HepG2 (cell line): ENCODE measurements around the gene SUSD6. TPM values are rescaled to one million over a fixed set of nuclear protein-coding genes. Genes with fewer than 3 reads are reported as not detected.

Source experiments
- ATAC-seq: fragments of 200-7000 bp; cut with Tn5 transposase; 3 replicates; pipeline ENCODE4 v1.9.1; 2020; ENCODE audit warnings: mild to moderate bottlenecking, moderate library complexity
- BruUV-seq: library from RNA; stranded (reverse); fragments of 400-500 nt; replicated peaks from 2 replicates; lab custom pipeline; 2021; lab: Mats Ljungman, UMichigan
- CTCF ChIA-PET: fragments of 300-600 bp; formaldehyde crosslinking; extraction: SDS; loops from one replicate; lab custom pipeline; 2021; ENCODE audit warnings: low total read pairs, inconsistent platforms, low intra/inter-chr PET ratio; lab: Yijun Ruan, JAX
- POLR2A ChIA-PET: fragments of 350-600 bp; sonication (Branson Sonifier 250); formaldehyde crosslinking; loops from one replicate; lab custom pipeline; 2020; ENCODE audit warnings: antibody characterized with exemption, inconsistent platforms; lab: Yijun Ruan, JAX
- DNase-seq: peaks from one replicate; pipeline ENCODE4 v3.0.0-alpha.2; 2015; ENCODE audit warnings: low spot score
- FAIRE-seq: peaks from 3 replicates; lab custom pipeline; 2011; peaks lifted over from hg19 to GRCh38; lab: Jason Lieb, UNC
- H2AFZ ChIP-seq: one replicate; pipeline ENCODE4 v1.6.1; 2011; ENCODE audit warnings: low read length, inconsistent platforms
- H3K27ac ChIP-seq: fragments of 300-600 bp; 3 replicates; pipeline ENCODE4 v1.8.0; 2011; ENCODE audit warnings: mixed run types, mild to moderate bottlenecking, mixed read lengths, low read length, inconsistent platforms; ENCODE audit not compliant: insufficient read depth; ENCODE audit errors: extremely low read length
- H3K27me3 ChIP-seq, 2 experiments: fragments of 200-600 bp in 1 of 2; 2 replicates in 1 of 2; 3 replicates in 1 of 2; pipeline versions ENCODE4 v1.6.0 to v1.8.0; 2011; ENCODE audit warnings: low read length in 2 of 2, mild to moderate bottlenecking in 2 of 2, moderate library complexity in 2 of 2, inconsistent platforms in 1 of 2; ENCODE audit not compliant: insufficient read depth in 2 of 2, control insufficient read depth in 1 of 2
- H3K36me3 ChIP-seq, 2 experiments: fragments of 200-600 bp in 1 of 2; replicated peaks in 1 of 2; 2 replicates in 1 of 2; 3 replicates in 1 of 2; pipeline versions ENCODE4 v1.5.1 to v1.8.0; 2011; ENCODE audit warnings: low read length in 2 of 2, inconsistent platforms in 1 of 2; ENCODE audit not compliant: insufficient read depth in 2 of 2, control insufficient read depth in 1 of 2
- H3K4me1 ChIP-seq: 2 replicates; pipeline ENCODE4 v1.5.1; 2012; ENCODE audit warnings: low read length, inconsistent platforms; ENCODE audit not compliant: insufficient read depth
- H3K4me2 ChIP-seq: 2 replicates; pipeline ENCODE4 v1.6.0; 2011; ENCODE audit warnings: low read depth, low read length, inconsistent platforms
- H3K4me3 ChIP-seq, 3 experiments: fragments of 200-600 bp in 1 of 3; sonication (generic), shearing (Covaris generic) in 1 of 3; replicated peaks in 1 of 3; 2 replicates each; pipeline ENCODE4 v1.5.1; 2011 to 2016; ENCODE audit warnings: low read length in 3 of 3, inconsistent platforms in 2 of 3, low read depth in 2 of 3, mild to moderate bottlenecking in 2 of 3, control low read depth in 1 of 3, mixed read lengths in 1 of 3; ENCODE audit not compliant: insufficient read depth in 1 of 3
- H3K79me2 ChIP-seq: one replicate; pipeline ENCODE4 v1.6.1; 2011; ENCODE audit warnings: low read length, inconsistent platforms; ENCODE audit not compliant: insufficient read depth
- H3K9ac ChIP-seq: 2 replicates; pipeline ENCODE4 v1.6.0; 2011; ENCODE audit warnings: mild to moderate bottlenecking, low read depth, low read length, inconsistent platforms; ENCODE audit not compliant: insufficient read depth
- H3K9me3 ChIP-seq: 2 replicates; pipeline ENCODE4 v1.5.1; 2012; ENCODE audit warnings: mild to moderate bottlenecking, low read length
- H4K20me1 ChIP-seq: 2 replicates; pipeline ENCODE4 v1.6.0; 2011; ENCODE audit warnings: inconsistent platforms, mild to moderate bottlenecking, low read length, moderate library complexity; ENCODE audit not compliant: insufficient read depth
- MLX ChIP-seq: IDR thresholded peaks from 2 replicates; pipeline ENCODE4 v1.6.1; 2016
- STAT6 ChIP-seq: sonication (generic); formaldehyde crosslinking; IDR thresholded peaks from 2 replicates; pipeline ENCODE4 v1.4.0; 2020; ENCODE audit warnings: missing genetic modification reagents, mild to moderate bottlenecking, borderline replicate concordance
- TIGD3 ChIP-seq: sonication (generic); formaldehyde crosslinking; IDR thresholded peaks from 2 replicates; pipeline ENCODE4 v1.5.1; 2020; ENCODE audit warnings: mild to moderate bottlenecking, missing genetic modification reagents, borderline replicate concordance
- ZFAT ChIP-seq: sonication (generic); formaldehyde crosslinking; conservative IDR thresholded peaks from 2 replicates; pipeline ENCODE4 v1.8.1; 2023; ENCODE audit warnings: missing genetic modification reagents, inconsistent platforms
- ZKSCAN1 ChIP-seq: fragments of 150-350 bp; IDR thresholded peaks from 2 replicates; pipeline ENCODE4 v1.6.1; 2014; ENCODE audit warnings: low read length
- ZNF256 ChIP-seq: sonication (generic); formaldehyde crosslinking; conservative IDR thresholded peaks from 2 replicates; pipeline ENCODE4 v1.4.0; 2020; ENCODE audit warnings: missing genetic modification reagents
- ZNF281 ChIP-seq: sonication (generic); formaldehyde crosslinking; IDR thresholded peaks from 2 replicates; pipeline ENCODE4 v1.4.0; 2020; ENCODE audit warnings: missing genetic modification reagents, borderline replicate concordance
- ZNF713 ChIP-seq: sonication (generic); formaldehyde crosslinking; IDR thresholded peaks from 2 replicates; pipeline ENCODE4 v1.4.0; 2020; ENCODE audit warnings: mild to moderate bottlenecking, missing genetic modification reagents
- ZNF792 ChIP-seq: IDR thresholded peaks from 2 replicates; pipeline ENCODE4 v1.6.1; 2016
- ZSCAN22 ChIP-seq: sonication (generic); formaldehyde crosslinking; IDR thresholded peaks from 2 replicates; pipeline ENCODE4 v1.4.0; 2020; ENCODE audit warnings: mild to moderate bottlenecking, missing genetic modification reagents
- ZXDC ChIP-seq: sonication (generic); formaldehyde crosslinking; IDR thresholded peaks from 2 replicates; pipeline ENCODE4 v1.5.0; 2020; ENCODE audit warnings: mild to moderate bottlenecking, missing genetic modification reagents
- WGBS: methylation state at CpG from one replicate; pipeline ENCODE4 v1.1.6; 2017; ENCODE audit warnings: low lambda C conversion rate; 5-methylcytosine and 5-hydroxymethylcytosine counted together
- in situ Hi-C: cut with HindIII; loops from 2 replicates; pipeline ENCODE4 v1.10.0; 2017; ENCODE audit warnings: low pct_unique_long_range_greater_than_20kb; ENCODE audit not compliant: extremely low pct_ligation_motif_present
- intact Hi-C: fragments of 100-400 bp; cut with micrococcal nuclease; formaldehyde crosslinking; loops from one replicate; pipeline ENCODE4 v1.10.0; 2022; ENCODE audit not compliant: unreplicated experiment
- polyA plus RNA-seq, 8 experiments: library from polyadenylated mRNA; depleted of rRNA in 3 of 8; stranded (reverse) in 7 of 8; unstranded in 1 of 8; fragments of >200 nt; fragmentation: Illumina TruSeq in 4 of 8; extraction: Trizol in 4 of 8; gene quantifications; 2 replicates each; pipeline versions ENCODE4 v1.2.1 to v1.2.3, GENCODE V29; 2011 to 2016; ENCODE audit warnings: low read depth in 4 of 8, missing spikeins in 1 of 8, mixed read lengths in 1 of 8; ENCODE audit not compliant: insufficient read depth in 1 of 8
- total RNA-seq, 5 experiments: library from RNA; depleted of rRNA; stranded (reverse); fragments of >200 nt; fragmentation: Illumina TruSeq; extraction: Trizol; gene quantifications; 2 replicates each; pipeline ENCODE4 v1.2.3, GENCODE V29; 2016; ENCODE audit warnings: low read depth in 1 of 5

Gene SUSD6
- total and polyA plus RNA-seq, 2 of the 13 experiments (the other 11 are each of a cell fraction or from before 2014, with no cell fraction given), result 7.2 to 7.4 TPM

- peak; percentile 53; the same call in 1 of the 2 replicates for TF ChIP-seq ZNF281 (CRISPR knock-in tag)
Observed at GRCh38 chr14:69712599-69713088, 101.2 kb downstream of the SUSD6 start (continued).

- Histone ChIP-seq H3K4me1 (peaks cover 41% of the 10 kb centered on the region), H3K79me2 (no peaks in the 10 kb centered on the region), H3K9me3 (no peaks in the 10 kb centered on the region), H3K27ac (peak overlapping the region; percentile 26), H3K27me3 (no peaks in the 10 kb centered on the region), H3K36me3 (peaks cover 5 to 17% of the 10 kb centered on the region in 2 experiments; a peak in 4 of 5 replicates), H3K4me3 (no peak overlapping the region), H4K20me1 (no peaks in the 10 kb centered on the region; the same call in 1 of the 2 replicates), H3K4me2 (peak overlapping the region; percentile 49), H3K9ac (no peak overlapping the region), H2AFZ (no peak overlapping the region)
- in situ Hi-C loops (no loop called here), intact Hi-C loops (loop anchor here (5.0 kb wide), 1 partner anchor 101 kb away; the partner anchor contains the start of gene SUSD6)
- FAIRE-seq, result no peak
- no peak for DNase-seq
- 64% methylated on average over 4 of the region's 4 CpGs for WGBS
- peak; percentile 58 for ATAC-seq
- no TSS peak for BruUV-seq
- CTCF ChIA-PET, result no interaction called here
- POLR2A ChIA-PET, result interaction anchor here (0.6 to 1.9 kb wide), 14 partner anchors 9 to 166 kb away, joined by 3 to 9 read pairs (median 4); partner anchors contain the start of gene SMOC1
- TF ChIP-seq ZKSCAN1 (no peak), ZFAT (no peak), STAT6 (no peak), MLX (CRISPR knock-in tag) (no peak), ZNF792 (CRISPR knock-in tag) (no peak), ZSCAN22 (CRISPR knock-in tag) (no peak), ZXDC (no peak), ZNF256 (CRISPR knock-in tag) (no peak), TIGD3 (CRISPR knock-in tag) (no peak), ZNF713 (CRISPR knock-in tag) (no peak)
Observed at GRCh38 chr14:69713209-69713781, 101.9 kb downstream of the SUSD6 start.
